ENCODE measurements around the gene CHCHD6. TPM values are rescaled to one million over a fixed set of nuclear protein-coding genes. Genes with fewer than 3 reads are reported as not detected.

Gene CHCHD6
- total and polyA plus RNA-seq, 2 of the 4 experiments (the other 2 are of a cell fraction) = 18.8 to 28.9 TPM

DNA sequence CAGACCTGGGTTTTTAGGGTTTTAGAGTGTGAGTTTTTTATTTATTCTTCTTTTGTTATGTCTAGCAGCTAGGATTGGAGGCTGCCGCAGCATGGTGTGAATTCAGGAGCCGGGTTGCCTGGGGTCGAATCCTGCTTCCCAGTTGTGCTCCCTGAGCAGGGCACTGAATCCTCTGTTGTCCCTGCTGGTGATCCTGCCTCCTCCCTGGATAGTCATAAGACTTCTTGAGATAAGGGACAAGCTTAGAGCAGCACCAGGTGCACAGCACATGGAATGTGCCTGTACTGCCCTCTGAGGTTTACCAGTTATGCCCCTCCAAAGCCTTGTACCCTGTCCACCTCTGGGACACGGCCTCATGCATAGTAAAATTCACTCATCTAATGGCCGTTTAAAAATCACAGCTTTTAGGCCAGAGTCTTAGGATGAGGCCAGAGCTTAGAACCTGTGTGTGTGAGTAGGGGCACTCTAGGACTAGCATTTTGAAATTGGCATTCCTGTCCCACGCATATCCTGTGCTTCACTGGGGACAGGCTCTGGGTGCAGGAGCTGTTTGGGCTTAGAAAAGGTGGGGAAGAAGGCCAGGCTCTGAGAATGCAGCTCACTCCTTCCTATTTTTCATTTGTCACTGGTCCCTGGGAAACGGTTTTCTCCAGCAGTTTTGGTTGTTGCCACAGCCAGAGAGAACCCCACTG lies 47.7 kb downstream of the CHCHD6 start:
- peak overlapping the region; percentile 44 for H2AFZ ChIP-seq (replicated peaks; ENCODE audit: low read length, poor library complexity)
- dilution Hi-C loops (cut with HindIII; ENCODE audit: low sequenced_read_pairs, unreplicated experiment) (no loop called here), in situ Hi-C loops (cut with MboI; ENCODE audit: low sequenced_read_pairs) (loop anchor here (5.0 to 10.0 kb wide), 2 partner anchors 231 to 703 kb away; partner anchors contain the start of gene PLXNA1), intact Hi-C loops (cut with micrococcal nuclease) (loop anchor here (1.0 to 5.0 kb wide), 8 partner anchors 73 to 793 kb away; partner anchors contain the start of gene CHST13)
- no peak overlapping the region for H3K4ac ChIP-seq (ENCODE audit: low read depth, low read length)
- H3K9me3 ChIP-seq (ENCODE audit: control insufficient read depth, insufficient read depth, low read length) = no peaks in the 10 kb centered on the region
- no peak overlapping the region for H2BK5ac ChIP-seq (ENCODE audit: low read depth, low read length, poor library complexity, severe bottlenecking)
- H3K36me3 ChIP-seq (ENCODE audit: control insufficient read depth, insufficient read depth, low read length) = no peaks in the 10 kb centered on the region
- no peak overlapping the region for H2AK9ac ChIP-seq (replicated peaks; ENCODE audit: low read depth, low read length, poor library complexity)
- H3K18ac ChIP-seq (ENCODE audit: low read depth, low read length) = no peak overlapping the region
- H4K8ac ChIP-seq (ENCODE audit: low read depth in 2 of 2, low read length in 2 of 2) = peak overlapping the region in 1 of 2 experiments; percentile 7; a peak in 1 of 4 replicates
- H3K4me2 ChIP-seq (ENCODE audit: low read depth, low read length) = no peak overlapping the region
- TF ChIP-seq RAD21 (IDR thresholded peaks at IDR 0.05; ENCODE audit: low read length) = no peak
- TF ChIP-seq MAFK (IDR thresholded peaks at IDR 0.05; ENCODE audit: low read depth, low read length) = no peak
- no peaks in the 10 kb centered on the region for H3K27me3 ChIP-seq (ENCODE audit: control insufficient read depth, insufficient read depth, low read length)
- no TSS peak for BruUV-seq (replicated peaks)
- no peak overlapping the region for H2BK120ac ChIP-seq (ENCODE audit: low read depth, low read length)
- H3K23ac ChIP-seq (ENCODE audit: low read depth, low read length) = no peak overlapping the region
- ChIA-PET CTCF (interaction anchor here (1.2 to 2.6 kb wide), 9 partner anchors 14 to 704 kb away, joined by 3 to 14 read pairs (median 3); partner anchors contain the start of gene PLXNA1), POLR2A (ENCODE audit: unreplicated experiment) (no interaction called here)
- H3K27ac ChIP-seq (ENCODE audit: insufficient read depth, low read length) = no peak overlapping the region
- H2AK5ac ChIP-seq (ENCODE audit: low read depth, low read length) = peak overlapping the region; percentile 54
- H3K4me3 ChIP-seq (ENCODE audit: insufficient read depth, low read depth, low read length) = no peak overlapping the region
- 0 out of 2 replicates have a peak overlapping the region, but pooled peaks have one; percentile 16 for H4K91ac ChIP-seq (ENCODE audit: insufficient read depth, low read depth, low read length)
- H4K20me1 ChIP-seq (ENCODE audit: insufficient read depth, low read length) = no peaks in the 10 kb centered on the region
- ATAC-seq (ENCODE audit: low read depth) = no peak
- H4K5ac ChIP-seq (ENCODE audit: low read depth, low read length) = no peak overlapping the region
- H2BK20ac ChIP-seq (ENCODE audit: low read depth, low read length) = peak overlapping the region; percentile 33; the same call in 1 of the 2 replicates
- H3K9me1 ChIP-seq (ENCODE audit: insufficient read depth, low read length) = peaks cover 10% of the 10 kb centered on the region; the same call in 1 of the 2 replicates
- 0% methylated on average over 1 of the region's 7 CpGs; no CpG with 5 or more reads in 1 of the 2 experiments for WGBS, 2 experiments (ENCODE audit: extremely low coverage in 2 of 2, insufficient read length in 1 of 2)
- H3K14ac ChIP-seq (replicated peaks; ENCODE audit: low read depth, low read length) = no peak overlapping the region
- DNase-seq = no peak
- no peak overlapping the region for H3K9ac ChIP-seq (ENCODE audit: low read depth, low read length)
- H3K4me1 ChIP-seq (ENCODE audit: control insufficient read depth, insufficient read depth, low read length) = peaks cover 18% of the 10 kb centered on the region
- no peak overlapping the region; the same call in 1 of the 2 replicates for H3K56ac ChIP-seq (ENCODE audit: extremely low read depth, insufficient read depth, low read length)
- no peak overlapping the region; the same call in 2 of the 3 replicates for H2BK15ac ChIP-seq (ENCODE audit: low read depth, low read length)
- peaks cover 6 to 10% of the 10 kb centered on the region in 2 experiments; a peak in 3 of 4 replicates for H3K79me1 ChIP-seq (ENCODE audit: low read depth in 1 of 2, low read length in 2 of 2)

Data from IMR-90 (cell line).